ENCODE measurements around the gene PRICKLE3. TPM values are rescaled to one million over a fixed set of nuclear protein-coding genes. Genes with fewer than 3 reads are reported as not detected.

The PRICKLE3 gene
- total and polyA plus RNA-seq, 2 of the 4 experiments (the other 2 are of a cell fraction): 3.4 to 6.4 TPM

DNA sequence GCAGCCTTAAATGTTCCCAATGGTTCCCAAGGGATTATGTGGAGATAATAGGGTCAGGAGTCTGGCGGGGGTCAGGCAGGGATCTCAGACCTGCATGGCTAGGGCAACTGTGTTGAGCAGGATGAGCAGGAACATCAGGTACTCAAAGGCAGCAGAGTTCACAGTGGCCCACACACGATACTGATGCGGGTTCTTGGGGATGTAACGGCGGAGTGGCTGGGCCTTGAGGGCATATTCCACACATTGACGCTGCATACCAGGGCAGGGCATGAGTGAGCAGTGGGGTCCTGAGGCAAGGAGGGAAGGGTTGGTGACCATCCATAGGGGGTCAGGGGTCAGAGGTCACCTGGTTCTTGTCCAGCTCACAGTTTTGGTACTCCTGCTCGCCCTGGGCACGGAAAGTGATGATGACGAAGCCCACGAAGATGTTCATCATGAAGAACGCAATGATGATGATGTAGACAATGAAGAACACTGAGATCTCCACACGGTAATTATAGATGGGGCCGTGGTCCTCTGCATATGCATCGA lies 28.9 kb upstream of the PRICKLE3 start:
- H3K18ac ChIP-seq (ENCODE audit: low read depth, low read length): no peak overlapping the region
- no peak overlapping the region for H2BK20ac ChIP-seq (ENCODE audit: low read depth, low read length)
- H2BK15ac ChIP-seq (ENCODE audit: low read depth, low read length): no peak overlapping the region
- no peaks in the 10 kb centered on the region; the same call in none of the 2 replicates for H3K27me3 ChIP-seq (ENCODE audit: control insufficient read depth, insufficient read depth, low read length)
- ATAC-seq (ENCODE audit: low read depth) (no peak), DNase-seq (no peak)
- no peak overlapping the region for H3K27ac ChIP-seq (ENCODE audit: insufficient read depth, low read length)
- no peak overlapping the region for H4K8ac ChIP-seq (ENCODE audit: low read depth in 2 of 2, low read length in 2 of 2)
- H4K91ac ChIP-seq (ENCODE audit: insufficient read depth, low read depth, low read length): no peak overlapping the region
- H4K20me1 ChIP-seq (ENCODE audit: insufficient read depth, low read length): no peaks in the 10 kb centered on the region
- no TSS peak for BruUV-seq (replicated peaks)
- WGBS, 2 experiments (ENCODE audit: extremely low coverage in 2 of 2, insufficient read length in 1 of 2): 72% methylated on average over 8 of the region's 14 CpGs; no CpG with 5 or more reads in 1 of the 2 experiments
- CTCF ChIA-PET: interaction anchor here (1.4 kb wide), 1 partner anchor 54 kb away, joined by 4 read pairs; no protein-coding TSS in a partner anchor
- dilution Hi-C loops (cut with HindIII; ENCODE audit: low sequenced_read_pairs, unreplicated experiment): no loop called here
- no peak overlapping the region for H3K4me2 ChIP-seq (ENCODE audit: low read depth, low read length)
- H3K4me3 ChIP-seq (ENCODE audit: insufficient read depth, low read depth, low read length): no peak overlapping the region
- H3K23ac ChIP-seq (ENCODE audit: low read depth, low read length): no peak overlapping the region
- in situ Hi-C loops (cut with MboI; ENCODE audit: low sequenced_read_pairs): no loop called here
- no peaks in the 10 kb centered on the region for H3K4me1 ChIP-seq (ENCODE audit: control insufficient read depth, insufficient read depth, low read length)
- no peak overlapping the region for H2AK5ac ChIP-seq (ENCODE audit: low read depth, low read length)
- no peak overlapping the region for H2BK120ac ChIP-seq (ENCODE audit: low read depth, low read length)
- no peaks in the 10 kb centered on the region for H3K36me3 ChIP-seq (ENCODE audit: control insufficient read depth, insufficient read depth, low read length)
- TF ChIP-seq CHD1 (IDR thresholded peaks at IDR 0.05; ENCODE audit: low read depth, low read length) (no peak), NFE2L2 (IDR thresholded peaks at IDR 0.05; ENCODE audit: low read depth, low read length) (no peak), RFX5 (IDR thresholded peaks at IDR 0.05; ENCODE audit: low read depth, low read length) (no peak), CEBPB (IDR thresholded peaks at IDR 0.05; ENCODE audit: low read depth, low read length) (no peak), RCOR1 (IDR thresholded peaks at IDR 0.05; ENCODE audit: insufficient replicate concordance, low read length) (no peak), RAD21 (IDR thresholded peaks at IDR 0.05; ENCODE audit: low read length) (no peak), MAFK (IDR thresholded peaks at IDR 0.05; ENCODE audit: low read depth, low read length) (no peak), SMC3 (IDR thresholded peaks at IDR 0.05; ENCODE audit: low read depth, low read length) (no peak), BHLHE40 (IDR thresholded peaks at IDR 0.05; ENCODE audit: low read depth, low read length) (no peak), POLR2A (IDR thresholded peaks at IDR 0.05; ENCODE audit: low read depth, low read length) (no peak), CTCF (conservative IDR thresholded peaks at IDR 0.05; ENCODE audit: low read depth, low read length) (no peak), MXI1 (IDR thresholded peaks at IDR 0.05; ENCODE audit: borderline replicate concordance, low read depth, low read length) (no peak), FOS (IDR thresholded peaks at IDR 0.05; ENCODE audit: low read depth, low read length) (no peak), MAZ (IDR thresholded peaks at IDR 0.05; ENCODE audit: borderline replicate concordance, low read depth, low read length) (no peak)
- TF ChIP-seq, protein P1, sequence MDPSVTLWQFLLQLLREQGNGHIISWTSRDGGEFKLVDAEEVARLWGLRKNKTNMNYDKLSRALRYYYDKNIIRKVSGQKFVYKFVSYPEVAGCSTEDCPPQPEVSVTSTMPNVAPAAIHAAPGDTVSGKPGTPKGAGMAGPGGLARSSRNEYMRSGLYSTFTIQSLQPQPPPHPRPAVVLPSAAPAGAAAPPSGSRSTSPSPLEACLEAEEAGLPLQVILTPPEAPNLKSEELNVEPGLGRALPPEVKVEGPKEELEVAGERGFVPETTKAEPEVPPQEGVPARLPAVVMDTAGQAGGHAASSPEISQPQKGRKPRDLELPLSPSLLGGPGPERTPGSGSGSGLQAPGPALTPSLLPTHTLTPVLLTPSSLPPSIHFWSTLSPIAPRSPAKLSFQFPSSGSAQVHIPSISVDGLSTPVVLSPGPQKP (IDR thresholded peaks at IDR 0.05; ENCODE audit: borderline replicate concordance, low read depth, low read length): no peak
- TF ChIP-seq, protein P2, sequence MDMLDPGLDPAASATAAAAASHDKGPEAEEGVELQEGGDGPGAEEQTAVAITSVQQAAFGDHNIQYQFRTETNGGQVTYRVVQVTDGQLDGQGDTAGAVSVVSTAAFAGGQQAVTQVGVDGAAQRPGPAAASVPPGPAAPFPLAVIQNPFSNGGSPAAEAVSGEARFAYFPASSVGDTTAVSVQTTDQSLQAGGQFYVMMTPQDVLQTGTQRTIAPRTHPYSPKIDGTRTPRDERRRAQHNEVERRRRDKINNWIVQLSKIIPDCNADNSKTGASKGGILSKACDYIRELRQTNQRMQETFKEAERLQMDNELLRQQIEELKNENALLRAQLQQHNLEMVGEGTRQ (IDR thresholded peaks at IDR 0.05; ENCODE audit: low read depth, low read length): no peak
- H4K5ac ChIP-seq (ENCODE audit: low read depth, low read length): no peak overlapping the region
- POLR2A ChIA-PET (ENCODE audit: unreplicated experiment): no interaction called here
- no peaks in the 10 kb centered on the region for H3K79me1 ChIP-seq (ENCODE audit: low read depth in 1 of 2, low read length in 2 of 2)
- no peaks in the 10 kb centered on the region for H3K9me1 ChIP-seq (ENCODE audit: insufficient read depth, low read length)
- H3K14ac ChIP-seq (replicated peaks; ENCODE audit: low read depth, low read length): no peak overlapping the region
- intact Hi-C loops (cut with micrococcal nuclease): no loop called here
- H2AK9ac ChIP-seq (replicated peaks; ENCODE audit: low read depth, low read length, poor library complexity): no peak overlapping the region
- H3K56ac ChIP-seq (ENCODE audit: extremely low read depth, insufficient read depth, low read length): no peak overlapping the region
- H3K9me3 ChIP-seq (ENCODE audit: control insufficient read depth, insufficient read depth, low read length): peaks cover 4% of the 10 kb centered on the region
- no peak overlapping the region for H2BK5ac ChIP-seq (ENCODE audit: low read depth, low read length, poor library complexity, severe bottlenecking)
- H3K4ac ChIP-seq (ENCODE audit: low read depth, low read length): no peak overlapping the region
- no peak overlapping the region for H2AFZ ChIP-seq (replicated peaks; ENCODE audit: low read length, poor library complexity)
- no peak overlapping the region for H3K9ac ChIP-seq (ENCODE audit: low read depth, low read length)
